Prostate gland (tissue), 2 donors: ENCODE measurements around the gene PCNT.

Experiments used
- CTCF ChIP-seq, 4 experiments: fragments of 200-600 bp in 2 of 4; fragments of 450-650 bp in 2 of 4; sonication (generic) in 2 of 4; IDR thresholded peaks; 1 replicate in 3 of 4; 2 replicates in 1 of 4; pipeline ENCODE4 v1.5.1; 2016 to 2019; ENCODE audit warnings: antibody characterized with exemption in 4 of 4, mild to moderate bottlenecking in 2 of 4, moderate library complexity in 2 of 4
- POLR2A ChIP-seq: fragments of 450-650 bp; IDR thresholded peaks from one replicate; pipeline ENCODE4 v1.6.1; 2016; ENCODE audit warnings: antibody characterized with exemption, mild to moderate bottlenecking
- POLR2AphosphoS5 ChIP-seq: sonication (generic); formaldehyde crosslinking; IDR thresholded peaks from one replicate; pipeline ENCODE4 v1.6.1; 2017; ENCODE audit warnings: antibody characterized with exemption

- TF ChIP-seq POLR2A (no peak), CTCF (IDR thresholded peaks at IDR 0.05) (no peak), POLR2AphosphoS5 (no peak)
Measured at GRCh38 chr21:46390603-46391545, 66.9 kb downstream of the PCNT start.
